Measurements from ENCODE around the gene ERGIC1. TPM values are rescaled to one million over a fixed set of nuclear protein-coding genes. Genes with fewer than 3 reads are reported as not detected.

The ERGIC1 gene
- total and polyA plus RNA-seq, 2 experiments from 2014 or later = 25.2 to 92.2 TPM

- no peaks in the 10 kb centered on the region for H3K9me3 Mint-ChIP-seq
- H3K4me3 ChIP-seq = no peak overlapping the region
- peaks cover 14% of the 10 kb centered on the region for H3K4me1 Mint-ChIP-seq
- H3F3A ChIP-seq (replicated peaks; ENCODE audit: low read depth) = no peaks in the 10 kb centered on the region
- H4K20me1 ChIP-seq (replicated peaks; ENCODE audit: insufficient read depth) = peaks cover 15% of the 10 kb centered on the region
- no peak overlapping the region for H3K4me3 Mint-ChIP-seq
- peaks cover 3% of the 10 kb centered on the region for H3K27me3 Mint-ChIP-seq (ENCODE audit: insufficient read depth, low read depth, poor library complexity)
- peaks cover 8% of the 10 kb centered on the region; the same call in 1 of the 2 replicates for H3K4me1 ChIP-seq (ENCODE audit: insufficient read depth)
- no peak overlapping the region for H2AFZ ChIP-seq
- H3K9me2 ChIP-seq (ENCODE audit: insufficient read depth) = no peaks in the 10 kb centered on the region
- 0 out of 2 replicates have a peak overlapping the region, but pooled peaks have one; percentile 32 for H3K27ac ChIP-seq (ENCODE audit: low read depth)
- H3K36me3 ChIP-seq (ENCODE audit: insufficient read depth) = peaks cover 5% of the 10 kb centered on the region
- H3K27ac Mint-ChIP-seq = no peak overlapping the region
- no peak overlapping the region for H3K4me2 ChIP-seq
- peak; percentile 79 for ATAC-seq
- no peak for TF ChIP-seq EZH2phosphoT487 (IDR thresholded peaks at IDR 0.05; ENCODE audit: unreplicated experiment)
- no peak for TF ChIP-seq ZNF331 (CRISPR knock-in tag; IDR thresholded peaks at IDR 0.05; ENCODE audit: low read depth)
- peak; percentile 64 to 83 for TF ChIP-seq CTCF (conservative IDR thresholded peaks at IDR 0.05; ENCODE audit: low read depth in 2 of 2)
- H3K79me2 ChIP-seq (replicated peaks; ENCODE audit: insufficient read depth) = no peaks in the 10 kb centered on the region
- DNase-seq (ENCODE audit: low spot score) = peak; percentile 82
- H3K27me3 ChIP-seq (ENCODE audit: insufficient read depth) = no peaks in the 10 kb centered on the region
- peaks cover 58% of the 10 kb centered on the region for H3K36me3 Mint-ChIP-seq (ENCODE audit: low read depth)
Observed at GRCh38 chr5:172939071-172939470, 105.0 kb downstream of the ERGIC1 start.

DNA sequence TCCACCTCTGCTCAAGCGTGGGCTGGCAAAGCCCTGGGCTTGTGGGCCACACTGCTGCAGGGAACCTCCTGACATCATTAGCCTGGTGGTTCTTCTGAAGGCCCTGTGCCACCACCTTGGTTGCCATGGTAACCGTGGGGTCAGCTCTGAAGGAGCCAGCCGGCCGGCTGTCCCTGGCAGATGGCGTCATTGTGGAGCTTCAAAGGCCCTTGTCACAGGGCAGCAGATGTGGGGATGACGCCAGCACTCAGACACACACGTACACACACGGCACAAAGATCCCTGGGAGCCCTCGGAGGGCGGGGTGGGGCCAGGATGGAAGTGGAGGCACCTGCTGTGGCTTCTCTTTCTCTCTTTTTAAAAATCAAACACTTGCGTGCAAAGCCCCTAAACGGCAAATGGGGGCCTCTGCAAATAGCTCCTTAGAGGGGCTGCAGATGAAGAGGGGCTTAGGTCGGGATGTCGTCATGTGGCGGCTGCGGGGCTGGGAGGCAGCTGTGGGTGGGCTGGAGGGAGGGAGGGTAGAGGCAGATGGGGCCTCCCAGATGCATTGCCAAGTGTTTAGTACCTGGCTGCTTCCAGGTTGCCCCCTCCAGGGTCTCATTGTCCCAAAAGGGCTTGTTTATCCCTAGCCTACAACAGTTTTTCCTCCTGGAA, 105.7 kb downstream of the ERGIC1 start:
- peak; percentile 33 for DNase-seq (ENCODE audit: low spot score)
- Mint-ChIP-seq H3K27me3 (ENCODE audit: insufficient read depth, low read depth, poor library complexity) (peaks cover 8% of the 10 kb centered on the region), H3K4me1 (peaks cover 14% of the 10 kb centered on the region), H3K9me3 (no peaks in the 10 kb centered on the region), H3K36me3 (ENCODE audit: low read depth) (peaks cover 55% of the 10 kb centered on the region), H3K4me3 (no peak overlapping the region), H3K27ac (no peak overlapping the region)
- H3K4me1 ChIP-seq (ENCODE audit: insufficient read depth) = peaks cover 8% of the 10 kb centered on the region; the same call in 1 of the 2 replicates
- no peaks in the 10 kb centered on the region for H3K9me2 ChIP-seq (ENCODE audit: insufficient read depth)
- ATAC-seq = no peak
- H3K4me2 ChIP-seq = no peak overlapping the region
- 0 out of 2 replicates have a peak overlapping the region, but pooled peaks have one; percentile 32 for H3K27ac ChIP-seq (ENCODE audit: low read depth)
- peaks cover 5% of the 10 kb centered on the region for H3K36me3 ChIP-seq (ENCODE audit: insufficient read depth)
- no peak overlapping the region for H2AFZ ChIP-seq
- no peaks in the 10 kb centered on the region for H3K27me3 ChIP-seq (ENCODE audit: insufficient read depth)
- no peak overlapping the region for H3K4me3 ChIP-seq
- H3F3A ChIP-seq (replicated peaks; ENCODE audit: low read depth) = no peaks in the 10 kb centered on the region
- peaks cover 15% of the 10 kb centered on the region for H4K20me1 ChIP-seq (replicated peaks; ENCODE audit: insufficient read depth)
- TF ChIP-seq POLR2AphosphoS5 (IDR thresholded peaks at IDR 0.05; ENCODE audit: low read depth) = no peak
- no peaks in the 10 kb centered on the region for H3K79me2 ChIP-seq (replicated peaks; ENCODE audit: insufficient read depth)

DNA sequence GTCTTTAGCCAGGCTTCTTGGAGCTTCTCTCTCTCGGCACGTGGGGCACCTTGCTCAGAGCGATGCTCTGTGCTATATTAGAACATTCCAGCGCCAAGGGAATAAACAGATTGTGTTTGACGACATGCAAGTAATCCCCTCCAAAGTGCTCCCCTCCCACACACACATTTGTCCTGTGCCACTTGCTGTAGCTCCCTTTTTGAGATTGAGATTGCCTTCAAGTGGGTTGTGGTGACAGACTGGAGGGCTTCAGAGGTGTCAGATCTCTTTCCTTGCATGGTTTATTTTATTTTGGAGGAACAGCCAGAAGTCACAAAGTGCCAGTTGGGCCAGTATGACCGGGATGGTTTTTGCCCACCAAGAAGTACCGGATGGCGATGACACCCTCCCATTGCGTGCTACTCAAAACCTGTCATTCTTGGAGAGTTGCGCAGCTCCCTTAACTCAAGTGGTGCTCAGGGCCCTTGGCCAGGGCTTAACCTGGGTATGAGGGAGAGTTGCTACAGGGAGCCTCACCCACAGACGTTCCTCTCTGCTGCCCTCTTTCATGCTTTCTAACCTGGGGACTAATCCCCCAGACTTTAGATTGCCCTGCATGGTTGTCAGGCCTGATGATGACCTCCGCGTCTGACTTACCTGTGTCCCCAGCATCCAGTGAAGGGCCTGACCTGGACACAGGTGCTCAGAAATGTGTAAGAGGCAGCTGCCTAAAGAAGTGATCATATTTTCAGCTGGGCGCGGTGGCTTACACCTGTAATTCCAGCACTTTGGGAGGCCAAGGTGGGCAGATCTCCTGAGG, 106.4 kb downstream of the ERGIC1 start:
- H2AFZ ChIP-seq = no peak overlapping the region
- H3K4me3 ChIP-seq = no peak overlapping the region
- Mint-ChIP-seq H3K27me3 (ENCODE audit: insufficient read depth, low read depth, poor library complexity) (peaks cover 11% of the 10 kb centered on the region), H3K9me3 (no peaks in the 10 kb centered on the region), H3K27ac (peak overlapping the region; percentile 70; the same call in 1 of the 2 replicates), H3K4me1 (peaks cover 14% of the 10 kb centered on the region), H3K36me3 (ENCODE audit: low read depth) (peaks cover 55% of the 10 kb centered on the region), H3K4me3 (no peak overlapping the region)
- no peaks in the 10 kb centered on the region for H3K27me3 ChIP-seq (ENCODE audit: insufficient read depth)
- ATAC-seq = no peak
- H3K4me1 ChIP-seq (ENCODE audit: insufficient read depth) = peaks cover 8% of the 10 kb centered on the region; the same call in 1 of the 2 replicates
- H3K27ac ChIP-seq (ENCODE audit: low read depth) = no peak overlapping the region
- peaks cover 15% of the 10 kb centered on the region for H4K20me1 ChIP-seq (replicated peaks; ENCODE audit: insufficient read depth)
- no peak for DNase-seq (ENCODE audit: low spot score)
- H3K4me2 ChIP-seq = no peak overlapping the region
- H3K36me3 ChIP-seq (ENCODE audit: insufficient read depth) = peaks cover 5% of the 10 kb centered on the region
- H3K9me2 ChIP-seq (ENCODE audit: insufficient read depth) = no peaks in the 10 kb centered on the region
- no peaks in the 10 kb centered on the region for H3F3A ChIP-seq (replicated peaks; ENCODE audit: low read depth)
- no peaks in the 10 kb centered on the region for H3K79me2 ChIP-seq (replicated peaks; ENCODE audit: insufficient read depth)
- TF ChIP-seq EZH2 (IDR thresholded peaks at IDR 0.05; ENCODE audit: low read depth, unreplicated experiment) (no peak), EZH2phosphoT487 (IDR thresholded peaks at IDR 0.05; ENCODE audit: unreplicated experiment) (no peak), NANOG (IDR thresholded peaks at IDR 0.05; ENCODE audit: borderline replicate concordance) (no peak), CTCF (conservative IDR thresholded peaks at IDR 0.05; ENCODE audit: low read depth in 2 of 2) (no peak), JUNB (IDR thresholded peaks at IDR 0.05; ENCODE audit: unreplicated experiment) (no peak), ZNF331 (CRISPR knock-in tag; IDR thresholded peaks at IDR 0.05; ENCODE audit: low read depth) (no peak)
- TF ChIP-seq, protein P1, sequence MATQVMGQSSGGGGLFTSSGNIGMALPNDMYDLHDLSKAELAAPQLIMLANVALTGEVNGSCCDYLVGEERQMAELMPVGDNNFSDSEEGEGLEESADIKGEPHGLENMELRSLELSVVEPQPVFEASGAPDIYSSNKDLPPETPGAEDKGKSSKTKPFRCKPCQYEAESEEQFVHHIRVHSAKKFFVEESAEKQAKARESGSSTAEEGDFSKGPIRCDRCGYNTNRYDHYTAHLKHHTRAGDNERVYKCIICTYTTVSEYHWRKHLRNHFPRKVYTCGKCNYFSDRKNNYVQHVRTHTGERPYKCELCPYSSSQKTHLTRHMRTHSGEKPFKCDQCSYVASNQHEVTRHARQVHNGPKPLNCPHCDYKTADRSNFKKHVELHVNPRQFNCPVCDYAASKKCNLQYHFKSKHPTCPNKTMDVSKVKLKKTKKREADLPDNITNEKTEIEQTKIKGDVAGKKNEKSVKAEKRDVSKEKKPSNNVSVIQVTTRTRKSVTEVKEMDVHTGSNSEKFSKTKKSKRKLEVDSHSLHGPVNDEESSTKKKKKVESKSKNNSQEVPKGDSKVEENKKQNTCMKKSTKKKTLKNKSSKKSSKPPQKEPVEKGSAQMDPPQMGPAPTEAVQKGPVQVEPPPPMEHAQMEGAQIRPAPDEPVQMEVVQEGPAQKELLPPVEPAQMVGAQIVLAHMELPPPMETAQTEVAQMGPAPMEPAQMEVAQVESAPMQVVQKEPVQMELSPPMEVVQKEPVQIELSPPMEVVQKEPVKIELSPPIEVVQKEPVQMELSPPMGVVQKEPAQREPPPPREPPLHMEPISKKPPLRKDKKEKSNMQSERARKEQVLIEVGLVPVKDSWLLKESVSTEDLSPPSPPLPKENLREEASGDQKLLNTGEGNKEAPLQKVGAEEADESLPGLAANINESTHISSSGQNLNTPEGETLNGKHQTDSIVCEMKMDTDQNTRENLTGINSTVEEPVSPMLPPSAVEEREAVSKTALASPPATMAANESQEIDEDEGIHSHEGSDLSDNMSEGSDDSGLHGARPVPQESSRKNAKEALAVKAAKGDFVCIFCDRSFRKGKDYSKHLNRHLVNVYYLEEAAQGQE (IDR thresholded peaks at IDR 0.05; ENCODE audit: unreplicated experiment) = no peak
